NCI-H1092 (cell line): Measurements from ENCODE around the gene BRMS1L.

ENCODE experiments used
- DNase-seq: peaks from one replicate; lab custom pipeline; 2025; lab: John Stamatoyannopoulos, UW

The BRMS1L gene

GRCh38 chr14:35865611-35866324 lies 39.6 kb downstream of the BRMS1L start:
- no peak for DNase-seq

GRCh38 chr14:35866595-35867279 lies 40.6 kb downstream of the BRMS1L start:
- DNase-seq = no peak

- DNase-seq = no peak
These were observed 41.1 kb downstream of the BRMS1L start for GRCh38 chr14:35867280-35867629.

GRCh38 chr14:35875296-35875695 lies 49.2 kb downstream of the BRMS1L start:
- no peak for DNase-seq

DNA sequence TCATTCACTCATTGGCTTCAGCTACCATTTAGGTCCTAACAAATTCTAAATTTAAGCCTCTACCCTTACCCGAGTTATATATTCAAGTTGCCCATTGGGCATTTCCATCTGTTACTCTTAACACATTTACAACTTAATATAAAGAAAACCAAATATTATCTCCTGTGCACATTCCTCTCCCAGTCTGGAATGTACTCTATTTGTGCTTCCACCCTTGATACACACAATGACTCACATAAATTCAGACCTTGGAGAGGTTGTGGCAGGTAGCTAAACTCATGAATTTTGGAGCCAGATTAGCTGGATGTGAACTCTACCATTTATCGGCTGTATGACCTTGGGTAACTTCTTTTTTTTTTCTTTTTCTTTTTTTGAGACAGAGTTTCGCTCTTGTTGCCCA lies 51.1 kb downstream of the BRMS1L start:
- DNase-seq = no peak

DNA sequence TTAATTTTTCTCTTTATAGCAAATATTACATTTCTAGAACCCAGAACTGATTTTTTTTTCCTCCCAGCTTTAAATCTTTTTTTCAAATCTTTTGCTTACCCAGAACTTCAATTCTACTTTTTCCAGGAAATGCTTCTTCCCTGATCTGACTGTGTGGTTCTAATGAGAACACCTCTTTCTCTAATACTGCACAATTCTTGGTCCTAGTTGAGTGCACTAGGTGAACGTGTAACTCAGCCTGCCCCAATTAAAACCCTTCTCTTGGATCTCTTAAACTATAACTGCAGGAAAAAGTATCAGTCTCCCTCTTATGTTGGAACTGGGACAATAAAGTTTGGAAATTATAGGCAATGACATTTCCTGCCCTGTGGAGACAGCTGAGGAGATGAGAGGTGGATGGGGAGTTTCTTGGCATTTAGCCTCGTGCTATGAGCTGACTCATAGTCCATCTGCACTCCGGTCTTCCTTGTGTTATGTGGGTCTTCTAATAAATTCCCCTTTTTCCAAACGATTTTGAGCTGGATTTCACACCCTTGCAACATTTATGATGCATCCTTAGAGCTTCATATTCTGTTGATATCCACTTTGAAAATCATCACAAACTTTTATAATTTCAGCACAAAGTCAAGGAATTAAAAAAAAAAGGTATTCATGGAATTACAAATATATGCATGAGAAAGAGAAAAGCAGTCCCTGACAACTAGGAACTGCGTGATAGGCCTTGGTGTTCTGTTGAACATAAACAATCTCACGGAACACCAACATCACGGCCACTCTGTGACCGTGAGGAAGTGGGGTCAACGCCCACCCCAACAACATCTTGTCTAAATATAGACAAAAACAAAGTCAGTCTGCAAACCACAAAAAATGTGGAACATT lies 52.4 kb downstream of the BRMS1L start:
- DNase-seq = no peak

DNA sequence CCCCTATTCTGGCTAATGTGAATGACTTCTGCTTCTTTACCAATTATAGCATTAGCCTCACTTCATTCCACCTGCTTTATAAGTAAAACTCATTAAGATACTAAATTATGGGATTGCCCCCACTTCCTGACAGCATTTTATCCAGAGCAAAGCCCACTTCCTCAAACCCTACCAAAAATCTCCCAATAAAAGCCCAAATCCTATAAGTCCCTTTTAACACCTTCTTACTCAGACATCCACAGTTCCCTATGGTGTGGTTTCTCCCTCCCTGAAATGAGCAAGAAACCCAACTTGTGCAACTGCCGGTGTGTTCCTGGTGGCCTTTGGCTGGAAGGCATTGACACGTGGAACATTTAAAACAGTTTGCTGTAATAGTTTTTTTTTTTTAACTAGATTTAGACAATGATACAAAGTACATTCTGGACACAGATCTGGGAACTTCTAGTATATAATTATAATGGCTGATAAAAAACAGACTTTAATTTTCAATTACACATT lies 53.1 kb downstream of the BRMS1L start:
- no peak for DNase-seq

- peak; percentile 2 for DNase-seq
These were observed 53.6 kb downstream of the BRMS1L start for GRCh38 chr14:35879654-35880249.

DNA sequence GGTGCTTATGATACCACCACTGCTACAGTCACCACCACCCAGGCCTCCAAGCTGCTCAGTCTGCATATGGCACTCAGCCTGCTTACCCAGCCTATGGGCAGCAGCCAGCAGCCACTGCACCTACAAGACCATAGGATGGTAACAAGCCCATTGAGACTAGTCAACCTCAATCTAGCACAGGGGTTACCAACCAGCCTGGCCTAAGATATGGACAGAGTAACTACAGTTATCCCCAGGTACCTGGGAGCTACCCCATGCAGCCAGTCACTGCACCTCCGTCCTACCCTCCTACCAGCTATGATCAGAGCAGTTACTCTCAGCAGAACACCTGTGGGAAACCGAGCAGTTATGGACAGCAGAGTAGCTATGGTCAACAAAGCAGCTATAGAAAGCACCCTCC lies 55.1 kb downstream of the BRMS1L start:
- DNase-seq = no peak

DNA sequence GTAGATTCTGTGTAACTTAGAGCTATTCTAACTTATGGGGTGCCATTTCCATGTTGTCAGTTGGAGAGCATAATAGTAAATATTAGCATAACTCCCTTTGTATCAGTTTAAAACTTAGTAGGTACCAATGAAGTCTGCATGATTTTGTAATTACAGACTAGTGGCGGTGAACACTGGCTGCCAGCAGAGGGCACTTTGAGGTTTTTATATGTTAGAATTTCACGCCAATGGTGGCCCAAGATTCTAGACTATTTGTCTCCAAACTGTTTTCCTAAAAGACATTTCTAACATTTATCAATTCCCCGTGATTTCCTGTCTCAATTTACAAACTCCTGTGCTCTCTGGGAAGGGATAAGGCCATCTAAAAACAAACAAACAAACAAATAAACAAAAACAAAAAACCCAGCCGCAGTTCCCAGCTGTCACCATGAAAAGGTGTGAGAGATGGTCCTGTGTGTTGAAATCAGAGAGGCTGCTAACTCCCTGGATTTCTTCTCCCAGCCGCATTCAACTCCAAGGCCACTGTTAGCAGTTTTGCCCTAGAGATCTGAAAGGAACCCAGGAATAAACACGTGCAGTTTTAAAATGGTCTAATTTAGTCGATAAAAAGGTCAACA lies 57.6 kb downstream of the BRMS1L start:
- DNase-seq = peak; percentile 19

DNA sequence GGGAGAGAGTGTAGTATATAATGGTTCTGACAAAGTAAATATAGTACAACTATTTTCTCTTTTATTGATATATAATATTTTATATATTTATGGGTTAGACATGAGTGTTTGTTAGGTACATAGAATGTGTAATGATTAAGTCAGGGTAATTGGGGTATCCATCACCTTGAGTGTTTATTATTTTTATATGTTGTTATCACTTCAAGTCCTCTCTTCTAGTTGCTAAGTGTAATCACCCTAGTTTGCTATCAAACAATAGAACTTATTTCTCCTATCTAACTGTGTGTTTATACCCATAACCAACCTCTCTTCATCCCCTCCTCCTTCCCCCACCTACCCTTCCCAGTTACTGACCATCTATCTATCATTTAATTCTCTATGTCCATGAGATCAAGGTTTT lies 64.2 kb downstream of the BRMS1L start:
- DNase-seq = no peak

DNA sequence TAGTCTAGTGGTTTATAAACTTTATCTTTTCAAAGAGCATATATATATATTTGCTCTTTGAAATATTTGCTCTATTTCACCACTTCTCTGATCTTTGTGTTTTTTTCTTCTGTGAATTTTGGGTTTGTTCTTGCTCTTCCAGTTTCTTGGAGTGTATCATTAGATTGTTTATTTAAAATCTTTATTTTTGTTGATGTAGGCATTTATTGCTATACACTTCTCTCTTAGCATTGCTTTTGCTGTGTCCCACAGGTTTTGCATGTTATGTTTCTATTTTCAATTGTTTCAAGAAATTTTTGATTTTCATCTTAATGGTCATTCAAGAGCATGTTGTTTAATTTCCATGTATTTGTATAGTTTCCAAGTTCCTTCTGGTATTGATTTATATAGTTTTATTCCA lies 69.1 kb downstream of the BRMS1L start:
- DNase-seq = no peak

- DNase-seq = no peak
These were observed 71.5 kb downstream of the BRMS1L start for GRCh38 chr14:35897616-35898111.

DNA sequence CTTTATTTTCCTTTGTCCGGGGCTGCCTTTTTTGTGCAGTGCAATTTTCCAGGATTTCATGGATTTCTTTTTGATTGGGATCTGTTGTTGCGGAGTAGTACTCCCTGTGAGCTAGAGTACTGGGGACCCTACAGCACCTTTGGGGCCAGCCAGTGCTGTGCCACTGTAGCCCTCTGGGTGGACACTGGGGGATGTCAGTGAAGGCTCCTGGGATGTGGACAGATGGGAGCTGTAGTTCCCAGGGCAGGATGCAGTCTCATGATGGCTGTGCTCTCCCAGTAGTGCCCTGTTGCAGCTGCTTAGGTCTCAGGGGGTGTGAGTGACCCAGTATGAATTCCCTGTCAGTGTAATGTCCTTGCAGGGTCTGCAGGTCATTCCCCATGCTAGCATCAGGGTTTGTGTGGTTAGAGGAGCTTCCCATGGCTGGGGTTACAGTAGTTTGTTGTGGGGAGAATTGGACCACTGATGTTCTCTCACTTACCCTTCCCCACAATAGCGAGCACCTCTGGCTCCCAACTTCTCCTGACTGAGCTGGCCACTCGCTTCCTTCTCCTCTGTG lies 72.2 kb downstream of the BRMS1L start:
- no peak for DNase-seq

DNA sequence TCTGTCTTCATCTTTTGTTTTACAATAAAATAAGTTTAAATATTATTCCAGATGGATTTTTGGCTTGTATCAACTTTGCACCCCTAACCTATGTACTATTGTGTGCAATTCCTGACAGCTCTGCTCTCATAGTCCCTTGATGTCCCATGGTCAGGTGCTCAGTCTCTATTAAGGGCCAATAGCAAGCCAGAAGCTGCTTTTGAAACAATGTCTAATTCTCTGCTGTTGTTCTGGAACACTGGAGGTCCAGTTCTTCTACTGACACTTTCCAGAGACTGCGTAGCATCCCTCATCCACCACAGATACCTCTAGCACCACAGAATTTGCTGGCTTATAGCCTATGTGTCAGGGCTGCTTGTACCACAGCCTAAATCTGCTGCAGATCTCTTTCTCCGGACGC lies 74.6 kb downstream of the BRMS1L start:
- no peak for DNase-seq

- DNase-seq = no peak
These were observed 83.5 kb downstream of the BRMS1L start for GRCh38 chr14:35909665-35910064.

- no peak for DNase-seq
These were observed 84.1 kb downstream of the BRMS1L start for GRCh38 chr14:35910191-35910590.

DNA sequence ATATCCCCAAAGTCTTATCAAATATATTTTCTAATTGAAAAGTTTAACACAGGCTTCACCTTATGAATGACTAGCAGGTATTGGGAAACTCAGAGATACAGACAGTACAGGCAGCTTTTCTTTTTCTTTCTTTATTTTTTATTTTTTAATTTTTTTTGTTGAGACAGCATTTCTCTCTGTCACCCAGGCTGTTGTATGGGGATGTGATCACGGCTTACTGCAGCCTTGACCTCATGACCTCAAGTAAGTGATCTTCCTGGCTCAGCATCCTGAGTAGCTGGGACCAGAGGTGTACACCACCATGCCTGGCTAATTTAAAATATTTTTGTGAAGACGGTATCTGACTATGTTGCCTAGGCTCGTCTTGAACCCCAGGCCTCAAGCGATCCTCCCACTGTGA lies 85.0 kb downstream of the BRMS1L start:
- no peak for DNase-seq

GRCh38 chr14:35915185-35915584 lies 89.0 kb downstream of the BRMS1L start:
- DNase-seq = no peak

- no peak for DNase-seq
These were observed 89.6 kb downstream of the BRMS1L start for GRCh38 chr14:35915775-35916174.
